Left cardiac atrium (tissue), 4 donors: ENCODE measurements around the gene RAB22A. TPM values are rescaled to one million over a fixed set of nuclear protein-coding genes. Genes with fewer than 3 reads are reported as not detected.

Experiments used
- ATAC-seq, 2 donors: fragments of 200-7000 bp; cut with Tn5 transposase; one replicate each; pipeline ENCODE4 v1.9.1; 2020; ENCODE audit warnings: mild to moderate bottlenecking in 2 of 2, moderate library complexity in 2 of 2
- DNase-seq: peaks from one replicate; pipeline ENCODE4 v3.0.0-alpha.2; 2020
- intact Hi-C, 2 donors: fragments of 100-400 bp; cut with DNase I; formaldehyde crosslinking; loops; one replicate each; pipeline versions ENCODE4 v1.14.1 to v1.15.1; 2022 to 2023
- total RNA-seq, 2 donors: library from RNA; stranded (reverse); fragmentation: NEBNext Ultra II Directional; extraction: Animal tissue kit (Norgen Biotek cat#: 25700); gene quantifications; one replicate each; pipeline ENCODE4 v1.2.1, GENCODE V29; 2021
- donor health status: DM: no; HTN: yes; CAD: no.
- donor health status: DM: no; HTN: yes; CAD: no; lungs with severe emphysema.
- donor health status: DM: yes; HTN: yes; CAD: no.
- donor health status: Dilated cardiomyopathy.

Gene RAB22A
- total RNA-seq, 2 donors from 2014 or later: 9.5 to 10.3 TPM

GRCh38 chr20:58374906-58375758 lies 65.6 kb downstream of the RAB22A start:
- peak; percentile 27 for ATAC-seq
- intact Hi-C loops: no loop called here
- peak; percentile 31 for DNase-seq

GRCh38 chr20:58375759-58376352 lies 66.3 kb downstream of the RAB22A start:
- no peak for ATAC-seq
- intact Hi-C loops: no loop called here
- no peak for DNase-seq

DNA sequence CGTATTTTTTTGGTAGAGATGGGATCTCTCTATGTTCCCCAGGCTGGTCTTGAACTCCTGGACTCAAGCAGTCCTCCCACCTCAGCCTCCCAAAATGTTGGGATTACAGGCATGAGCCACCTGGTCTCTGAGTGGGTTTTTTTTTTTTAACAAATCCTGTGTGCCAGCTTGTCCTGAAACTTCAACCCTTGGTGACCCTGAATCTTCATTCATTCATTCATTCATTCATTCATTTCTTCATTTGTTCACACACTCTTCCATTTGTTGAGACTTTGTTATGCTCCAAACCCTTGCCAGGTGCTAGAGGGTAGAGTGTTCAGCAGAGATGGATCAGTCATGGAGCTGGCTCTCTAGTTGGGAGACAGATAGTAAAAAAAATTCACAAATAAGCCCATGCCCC lies 67.5 kb downstream of the RAB22A start:
- no peak for ATAC-seq
- DNase-seq: no peak
- intact Hi-C loops: no loop called here

DNA sequence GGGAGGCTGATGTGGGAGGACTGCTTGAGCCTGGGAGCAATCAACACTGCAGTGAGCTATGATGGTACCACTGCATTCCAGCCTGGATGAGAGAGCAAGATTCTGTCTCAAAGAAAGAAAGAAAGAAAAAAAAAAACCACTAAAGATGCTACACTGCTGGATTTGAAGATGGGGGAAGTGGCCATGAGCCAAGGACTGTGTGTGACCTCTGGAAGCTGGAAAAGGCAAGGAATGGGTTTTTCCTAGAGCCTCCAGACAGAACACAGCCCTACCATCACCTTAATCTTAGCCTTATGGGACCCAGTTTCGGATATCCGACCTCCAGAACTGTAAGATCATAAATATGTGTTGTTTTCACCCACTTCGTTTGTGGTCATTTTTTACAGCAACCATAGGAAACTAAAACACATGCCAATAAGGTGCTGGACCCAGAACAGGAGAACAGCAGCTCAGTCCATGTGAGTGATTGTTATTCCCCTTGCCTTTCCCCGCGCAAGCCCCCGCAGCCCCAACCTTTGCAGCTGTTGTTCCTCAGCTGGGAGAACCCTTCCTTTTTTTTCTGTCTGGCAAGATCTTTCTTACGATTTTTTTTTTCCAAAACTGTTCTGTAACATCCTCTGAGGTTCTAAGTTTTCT lies 68.4 kb downstream of the RAB22A start:
- DNase-seq (no peak), ATAC-seq (no peak)
- intact Hi-C loops: no loop called here

DNA sequence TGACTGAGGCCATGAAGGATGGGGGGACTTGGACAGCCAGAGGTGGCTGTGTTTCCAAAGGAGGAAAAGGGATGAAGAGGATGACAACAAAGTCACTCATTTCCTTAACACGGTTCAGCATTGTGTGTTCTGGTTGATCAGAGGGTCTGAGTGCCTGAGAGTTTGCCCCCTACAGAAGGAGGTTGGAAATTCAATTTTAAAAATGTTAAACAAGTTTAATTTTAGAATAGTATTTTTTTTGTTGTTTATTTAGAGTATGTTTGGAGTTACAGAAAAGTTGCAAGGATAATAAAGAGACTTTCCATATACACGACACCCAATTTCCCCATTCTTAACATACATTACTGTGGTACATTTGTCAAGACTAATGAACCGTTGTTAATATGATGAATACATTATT lies 69.2 kb downstream of the RAB22A start:
- intact Hi-C loops: no loop called here

GRCh38 chr20:58381627-58382026 lies 72.1 kb downstream of the RAB22A start:
- intact Hi-C loops: loop anchor here in 1 of 2 donors (10.0 kb wide), 1 partner anchor 67 kb away; no protein-coding TSS in a partner anchor
- ATAC-seq: no peak
- no peak for DNase-seq

More for the DNA sequence above, 69.2 kb downstream of the RAB22A start:
- ATAC-seq: no peak
- no peak for DNase-seq

- DNase-seq (no peak), ATAC-seq (no peak)
- intact Hi-C loops: loop anchor here in 1 of 2 donors (10.0 kb wide), 1 partner anchor 67 kb away; no protein-coding TSS in a partner anchor
Observed at GRCh38 chr20:58382096-58382495, 72.6 kb downstream of the RAB22A start.

DNA sequence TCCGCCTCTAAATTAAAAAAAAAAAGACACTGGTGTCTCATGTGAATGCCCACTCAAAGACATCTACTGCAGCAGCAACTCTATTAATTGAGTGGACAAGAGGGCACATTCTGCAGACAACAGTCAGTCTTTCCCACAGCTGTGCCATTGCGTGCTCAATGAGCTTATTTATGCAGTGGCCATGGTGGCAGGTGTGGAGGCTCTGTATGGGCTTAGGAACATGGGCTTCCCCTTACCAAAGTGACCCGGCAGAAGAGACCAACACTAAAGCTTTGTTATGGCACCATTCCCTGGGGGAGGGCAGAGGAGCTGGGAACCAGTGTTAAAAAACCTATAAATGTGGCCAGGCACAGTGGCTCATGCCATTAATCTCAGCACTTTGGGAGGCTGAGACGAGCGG lies 75.3 kb downstream of the RAB22A start:
- intact Hi-C loops: loop anchor here in 1 of 2 donors (10.0 kb wide), 1 partner anchor 70 kb away; no protein-coding TSS in a partner anchor
- DNase-seq (no peak), ATAC-seq (no peak)

- DNase-seq (no peak), ATAC-seq (no peak)
- intact Hi-C loops: loop anchor here in 1 of 2 donors (10.0 kb wide), 1 partner anchor 73 kb away; no protein-coding TSS in a partner anchor
Observed at GRCh38 chr20:58388028-58388601, 78.6 kb downstream of the RAB22A start.

GRCh38 chr20:58388882-58389323 lies 79.4 kb downstream of the RAB22A start, which contains the start of gene VAPB:
Gene VAPB (plus strand): TSS chr20:58389229. CDS start chr20:58389460, 231 bp downstream.
- ATAC-seq (peak; percentile 100), DNase-seq (peak; percentile 95)
- intact Hi-C loops: loop anchor here in 1 of 2 donors (10.0 kb wide), 1 partner anchor 74 kb away; no protein-coding TSS in a partner anchor

DNA sequence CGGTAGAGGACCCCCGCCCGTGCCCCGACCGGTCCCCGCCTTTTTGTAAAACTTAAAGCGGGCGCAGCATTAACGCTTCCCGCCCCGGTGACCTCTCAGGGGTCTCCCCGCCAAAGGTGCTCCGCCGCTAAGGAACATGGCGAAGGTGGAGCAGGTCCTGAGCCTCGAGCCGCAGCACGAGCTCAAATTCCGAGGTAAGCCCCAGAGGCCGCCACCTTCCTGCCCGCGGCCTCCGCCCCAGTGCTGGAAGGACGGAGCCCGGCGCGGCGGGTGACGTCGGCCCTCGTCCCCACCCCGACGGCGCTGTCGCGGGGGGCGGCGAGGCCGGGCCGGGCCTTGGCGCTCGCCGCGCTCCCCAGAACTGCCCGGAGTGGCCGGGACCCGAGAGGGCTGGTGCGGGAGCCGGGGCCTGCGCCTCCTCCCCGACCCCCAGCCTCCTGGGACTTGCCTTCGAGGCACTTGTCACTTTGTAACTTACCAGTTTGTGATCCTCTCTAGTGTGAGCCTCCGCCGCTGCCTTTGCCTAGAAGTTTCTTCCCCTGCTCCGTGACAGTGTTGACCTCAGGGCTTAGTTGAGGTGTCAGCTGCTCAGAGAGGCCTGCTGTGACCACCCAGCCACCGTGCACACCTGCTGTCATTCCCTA lies 79.9 kb downstream of the RAB22A start:
- intact Hi-C loops: loop anchor here in 1 of 2 donors (10.0 kb wide), 1 partner anchor 75 kb away; no protein-coding TSS in a partner anchor
- peak; percentile 69 to 77 for ATAC-seq
- no peak for DNase-seq

- ATAC-seq (no peak), DNase-seq (no peak)
- intact Hi-C loops: loop anchor here in 1 of 2 donors (10.0 kb wide), 1 partner anchor 75 kb away; no protein-coding TSS in a partner anchor
Observed at GRCh38 chr20:58389968-58390658, 80.6 kb downstream of the RAB22A start.

DNA sequence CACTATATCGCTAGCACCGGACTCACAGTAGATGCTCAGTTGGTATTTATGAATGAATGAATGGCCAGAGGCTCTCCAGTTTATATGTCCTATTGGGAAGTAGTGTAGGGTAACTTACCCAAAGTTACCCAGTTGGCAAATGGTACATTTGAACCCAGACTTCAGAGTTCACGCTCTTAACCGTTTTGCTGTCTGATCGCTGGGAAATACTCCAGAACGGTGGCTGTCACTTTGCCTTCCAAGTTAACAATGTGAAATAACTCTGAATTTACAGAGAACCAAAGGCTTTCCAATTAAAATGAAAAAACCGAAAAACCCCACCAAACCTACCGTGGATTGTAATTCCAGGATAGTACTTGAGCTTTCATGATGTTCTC lies 81.1 kb downstream of the RAB22A start:
- ATAC-seq (no peak), DNase-seq (no peak)

GRCh38 chr20:58392286-58392685 lies 82.8 kb downstream of the RAB22A start:
- no peak for ATAC-seq
- no peak for DNase-seq
- intact Hi-C loops: no loop called here

More for the DNA sequence above, 81.1 kb downstream of the RAB22A start:
- intact Hi-C loops: no loop called here

DNA sequence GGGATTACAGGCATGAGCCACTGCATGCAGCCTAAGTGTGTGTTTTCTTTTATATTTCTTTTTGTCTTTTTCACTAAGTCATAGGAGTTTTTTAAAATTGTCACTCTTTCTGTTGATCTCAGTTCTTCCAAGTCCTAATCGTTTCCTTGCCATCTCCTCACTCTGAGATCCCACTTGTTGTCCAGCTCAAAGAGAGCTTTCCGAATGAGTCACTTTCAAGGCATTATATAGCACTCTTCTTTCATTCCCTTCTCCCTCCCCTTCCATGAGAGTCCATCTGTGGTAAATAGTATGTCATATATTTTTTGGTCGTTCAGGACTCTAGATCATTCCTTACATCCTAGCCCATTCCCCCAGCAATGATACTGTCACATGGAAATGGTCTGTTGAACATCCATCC lies 83.8 kb downstream of the RAB22A start:
- no peak for ATAC-seq
- no peak for DNase-seq
- intact Hi-C loops: no loop called here

DNA sequence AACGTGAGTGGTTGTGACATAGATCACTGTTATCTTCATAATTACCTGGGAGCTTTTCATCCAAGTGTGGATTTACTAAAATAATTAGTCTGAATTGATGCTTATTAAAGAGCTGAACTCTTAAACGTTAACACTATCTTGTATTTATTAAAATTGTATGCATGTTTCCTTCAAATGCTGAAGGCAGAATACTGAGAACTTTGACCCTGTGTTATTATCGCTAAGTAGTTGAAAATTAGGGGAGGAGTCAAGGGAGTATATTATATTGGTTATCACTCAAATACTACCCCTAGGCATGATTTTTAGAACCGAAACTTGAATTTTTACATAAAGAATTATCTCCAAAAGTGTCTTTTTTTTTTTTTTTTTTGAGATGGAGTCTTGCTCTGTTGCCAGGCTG lies 85.3 kb downstream of the RAB22A start:
- no peak for ATAC-seq
- no peak for DNase-seq
- intact Hi-C loops: no loop called here

DNA sequence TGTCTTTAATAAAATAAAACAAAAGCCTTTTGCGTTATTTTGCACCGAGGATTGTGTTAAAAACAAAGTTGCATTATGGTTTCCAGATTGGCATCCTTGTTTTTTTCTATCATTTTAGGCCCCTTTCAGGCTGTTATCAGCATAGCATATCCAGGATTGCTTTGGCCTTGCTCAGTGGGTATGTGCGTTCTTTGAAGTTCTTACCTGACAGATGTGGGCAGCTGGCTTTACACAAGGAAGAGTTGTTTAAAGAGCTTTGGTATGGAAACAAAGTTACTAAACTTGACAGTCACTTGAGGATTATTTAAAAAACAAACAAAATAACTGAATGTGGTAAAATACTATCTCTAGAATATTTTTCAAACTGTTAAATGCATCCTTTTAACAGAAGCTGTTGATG lies 86.1 kb downstream of the RAB22A start:
- no peak for ATAC-seq

DNA sequence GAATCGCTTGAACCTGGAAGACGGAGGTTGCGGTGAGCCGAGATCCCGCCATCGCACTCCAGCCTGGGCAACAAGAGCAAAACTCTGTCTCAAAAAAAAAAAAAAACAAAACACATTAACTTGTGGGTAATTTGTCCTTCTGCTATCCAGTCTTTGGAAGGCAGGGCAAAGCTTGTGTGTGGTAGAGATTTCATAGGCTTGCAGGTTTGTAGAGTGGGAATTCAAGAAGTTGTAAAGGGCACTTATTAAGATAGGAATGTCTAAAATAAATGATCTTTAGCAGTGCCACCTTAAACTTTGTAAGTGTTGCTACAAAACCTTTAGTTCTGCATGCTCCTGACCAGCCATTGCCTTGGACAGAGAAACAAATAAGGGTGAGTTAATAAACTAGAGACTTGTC lies 87.9 kb downstream of the RAB22A start:
- DNase-seq (no peak), ATAC-seq (no peak)
- intact Hi-C loops: no loop called here

More for the DNA sequence above, 86.1 kb downstream of the RAB22A start:
- intact Hi-C loops: no loop called here
- DNase-seq: no peak
